SK-N-SH (cell line): Measurements from ENCODE around the gene ABLIM2. TPM values are rescaled to one million over a fixed set of nuclear protein-coding genes. Genes with fewer than 3 reads are reported as not detected.

ENCODE experiments used
- CTCF ChIA-PET: fragments of 300-600, 350-600 bp; formaldehyde crosslinking; extraction: SDS; loops from one replicate; lab custom pipeline; 2021; lab: Yijun Ruan, JAX
- POLR2A ChIA-PET: fragments of 350-600 bp; sonication (Branson Sonifier 250); formaldehyde crosslinking; extraction: SDS; loops from one replicate; lab custom pipeline; 2020; ENCODE audit warnings: antibody characterized with exemption, inconsistent platforms; lab: Yijun Ruan, JAX
- DNase-seq: peaks from one replicate; pipeline ENCODE4 v3.0.0; 2012
- H2AFZ ChIP-seq: fragments of 200-600 bp; sonication (generic); 2 replicates; pipeline ENCODE4 v1.8.1; 2016; ENCODE audit warnings: antibody characterized with exemption, mild to moderate bottlenecking, low read depth
- H3F3A ChIP-seq: fragments of 200-600 bp; sonication (generic); replicated peaks from 2 replicates; pipeline ENCODE3; 2016; ENCODE audit warnings: antibody characterized with exemption, mild to moderate bottlenecking; ENCODE audit not compliant: insufficient read depth
- H3K27ac ChIP-seq, 2 experiments: fragments of 200-500 bp in 1 of 2; fragments of 200-600 bp in 1 of 2; sonication (Bioruptor generic) in 1 of 2; sonication (generic), shearing (Covaris generic) in 1 of 2; 2 replicates each; pipeline versions ENCODE4 v1.5.1 to v1.6.1; 2014 to 2016; ENCODE audit warnings: low read depth in 2 of 2, inconsistent platforms in 1 of 2, low read length in 1 of 2, mild to moderate bottlenecking in 1 of 2, mixed read lengths in 1 of 2
- H3K27me3 ChIP-seq: fragments of 200-600 bp; sonication (generic), shearing (Covaris generic); 2 replicates; pipeline ENCODE4 v1.6.1; 2016; ENCODE audit warnings: mixed run types; ENCODE audit not compliant: insufficient read depth
- H3K36me3 ChIP-seq, 2 experiments: fragments of 200-500 bp in 1 of 2; fragments of 200-600 bp in 1 of 2; sonication (Bioruptor generic) in 1 of 2; sonication (generic) in 1 of 2; replicated peaks in 1 of 2; 2 replicates each; pipeline versions ENCODE3 to v1.5.1; 2014 to 2016; ENCODE audit warnings: low read length in 1 of 2, mild to moderate bottlenecking in 1 of 2; ENCODE audit not compliant: insufficient read depth in 2 of 2, control insufficient read depth in 1 of 2
- H3K4me1 ChIP-seq, 2 experiments: fragments of 200-500 bp in 1 of 2; fragments of 200-600 bp in 1 of 2; sonication (Bioruptor generic) in 1 of 2; sonication (generic), shearing (Covaris generic) in 1 of 2; 2 replicates each; pipeline versions ENCODE4 v1.5.1 to v1.6.1; 2014 to 2016; ENCODE audit warnings: low read depth in 1 of 2, low read length in 1 of 2, mixed run types in 1 of 2; ENCODE audit not compliant: insufficient read depth in 2 of 2, control insufficient read depth in 1 of 2
- H3K4me2 ChIP-seq: fragments of 200-600 bp; sonication (generic), shearing (Covaris generic); 2 replicates; pipeline ENCODE4 v1.6.1; 2017; ENCODE audit warnings: mixed run types
- H3K4me3 ChIP-seq, 2 experiments: fragments of 200-500 bp in 1 of 2; fragments of 200-600 bp in 1 of 2; sonication (Bioruptor generic) in 1 of 2; sonication (generic), shearing (Covaris generic) in 1 of 2; 2 replicates each; pipeline versions ENCODE4 v1.5.1 to v1.8.1; 2014 to 2016; ENCODE audit warnings: low read depth in 2 of 2, inconsistent platforms in 1 of 2, low read length in 1 of 2, mild to moderate bottlenecking in 1 of 2, mixed read lengths in 1 of 2, moderate library complexity in 1 of 2
- H3K79me2 ChIP-seq: fragments of 200-600 bp; sonication (generic); 2 replicates; pipeline ENCODE4 v1.8.1; 2017; ENCODE audit warnings: mild to moderate bottlenecking; ENCODE audit not compliant: insufficient read depth
- H3K9ac ChIP-seq: fragments of 200-600 bp; sonication (generic); 2 replicates; pipeline ENCODE4 v1.6.1; 2017; ENCODE audit warnings: mixed run types
- H3K9me2 ChIP-seq: fragments of 200-600 bp; sonication (generic); 2 replicates; pipeline ENCODE4 v1.6.1; 2017; ENCODE audit warnings: mixed run types
- H3K9me3 ChIP-seq: fragments of 200-600 bp; sonication (generic); 2 replicates; pipeline ENCODE4 v1.6.1; 2017; ENCODE audit warnings: mixed run types, mild to moderate bottlenecking, moderate library complexity
- H4K20me1 ChIP-seq: fragments of 200-600 bp; sonication (generic); 2 replicates; pipeline ENCODE4 v1.6.1; 2017; ENCODE audit warnings: mild to moderate bottlenecking, mixed run types; ENCODE audit not compliant: insufficient read depth
- EP300 ChIP-seq, 2 experiments: IDR thresholded peaks; 2 replicates each; pipeline versions ENCODE4 v1.4.0 to v1.6.1; 2012; ENCODE audit warnings: borderline replicate concordance in 1 of 2, low read depth in 1 of 2, low read length in 1 of 2
- FOXJ3 ChIP-seq: sonication (generic); formaldehyde crosslinking; IDR thresholded peaks from 2 replicates; pipeline ENCODE4 v1.5.1; 2020; ENCODE audit warnings: mild to moderate bottlenecking, missing genetic modification reagents
- FOXM1 ChIP-seq: IDR thresholded peaks from 2 replicates; pipeline ENCODE4 v1.4.0; 2012; ENCODE audit warnings: low read depth, mild to moderate bottlenecking
- GABPA ChIP-seq: IDR thresholded peaks from 2 replicates; pipeline ENCODE4 v1.4.0; 2012; ENCODE audit warnings: low read depth, mild to moderate bottlenecking
- IRF3 ChIP-seq: fragments of 150-350 bp; IDR thresholded peaks from 2 replicates; pipeline ENCODE4 v1.6.1; 2016; ENCODE audit warnings: mild to moderate bottlenecking, low read depth, low read length
- JUND ChIP-seq: IDR thresholded peaks from 2 replicates; pipeline ENCODE4 v1.4.0; 2012
- MAX ChIP-seq: IDR thresholded peaks from 2 replicates; pipeline ENCODE4 v1.4.0; 2012; ENCODE audit warnings: low read depth
- NFIC ChIP-seq: IDR thresholded peaks from 2 replicates; pipeline ENCODE4 v1.4.0; 2012; ENCODE audit warnings: borderline replicate concordance
- NRF1 ChIP-seq: IDR thresholded peaks from 2 replicates; pipeline ENCODE4 v1.6.1; 2012; ENCODE audit warnings: low read depth, mild to moderate bottlenecking, low read length
- PBX3 ChIP-seq: IDR thresholded peaks from 2 replicates; pipeline ENCODE4; 2012
- POLR2AphosphoS5 ChIP-seq: IDR thresholded peaks from 2 replicates; pipeline ENCODE4 v1.6.1; 2012; ENCODE audit warnings: low read depth, low read length
- RCOR1 ChIP-seq: fragments of 150-350 bp; IDR thresholded peaks from 2 replicates; pipeline ENCODE4 v1.6.1; 2017; ENCODE audit warnings: antibody characterized with exemption, low read length
- REST ChIP-seq: IDR thresholded peaks from 2 replicates; pipeline ENCODE4 v1.6.1; 2012; ENCODE audit warnings: mild to moderate bottlenecking, low read depth, low read length, moderate library complexity
- RFX5 ChIP-seq: IDR thresholded peaks from 2 replicates; pipeline ENCODE4 v1.6.1; 2012; ENCODE audit warnings: mild to moderate bottlenecking, improper control_type of control experiment, low read length
- RXRA ChIP-seq: IDR thresholded peaks from 2 replicates; pipeline ENCODE4 v1.4.0; 2012; ENCODE audit warnings: low read depth, mild to moderate bottlenecking, borderline replicate concordance
- TAF1 ChIP-seq: IDR thresholded peaks from 2 replicates; pipeline ENCODE4 v1.6.1; 2012; ENCODE audit warnings: low read depth, mild to moderate bottlenecking, low read length, moderate library complexity, borderline replicate concordance
- YY1 ChIP-seq: IDR thresholded peaks from 2 replicates; pipeline ENCODE4 v1.4.0; 2012; ENCODE audit warnings: low read depth, mild to moderate bottlenecking
- WGBS: methylation state at CpG from one replicate; pipeline ENCODE4 v1.1.6; 2017; ENCODE audit warnings: low lambda C conversion rate; 5-methylcytosine and 5-hydroxymethylcytosine counted together
- polyA plus RNA-seq, 3 experiments: library from polyadenylated mRNA; depleted of rRNA; stranded (reverse); fragments of >200 nt; gene quantifications; 2 replicates each; pipeline ENCODE4 v1.2.3, GENCODE V29; 2012
- TF ChIP-seq, protein P1 (sequence below): fragments of 150-350 bp; IDR thresholded peaks from 2 replicates; pipeline ENCODE4 v1.6.1; 2017; ENCODE audit warnings: antibody characterized with exemption, low read length, low read depth, borderline replicate concordance

ABLIM2 gene
- polyA plus RNA-seq, 1 of the 3 experiments (the other 2 are of a cell fraction): 0.53 TPM

DNA sequence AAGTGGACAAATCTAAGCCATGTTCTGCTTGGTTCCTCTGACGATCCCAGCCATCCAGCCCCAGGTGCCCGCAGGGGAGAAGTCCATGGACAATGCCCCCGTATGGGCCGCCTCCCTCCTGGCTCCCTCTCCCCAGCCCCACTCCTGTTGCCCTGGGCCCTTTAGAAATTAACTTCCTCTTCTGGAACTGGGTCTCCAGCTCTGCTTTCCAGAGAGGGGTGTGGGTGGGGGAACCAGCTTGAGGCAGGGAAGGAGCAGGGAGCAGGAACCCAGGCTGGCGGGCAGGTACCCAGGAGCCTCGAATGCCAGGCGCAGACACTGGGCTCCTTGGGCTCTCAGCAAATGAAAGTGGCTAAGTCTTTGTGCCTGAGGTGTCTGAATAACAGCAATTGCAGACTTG, 12.7 kb upstream of the ABLIM2 start:
- no peak overlapping the region for H3K9ac ChIP-seq
- H3K4me1 ChIP-seq: no peaks in the 10 kb centered on the region; a peak in 1 of 4 replicates
- TF ChIP-seq NFIC: no peak
- TF ChIP-seq TAF1: no peak
- no peak for TF ChIP-seq RXRA
- no peak for TF ChIP-seq IRF3
- TF ChIP-seq, protein P1, sequence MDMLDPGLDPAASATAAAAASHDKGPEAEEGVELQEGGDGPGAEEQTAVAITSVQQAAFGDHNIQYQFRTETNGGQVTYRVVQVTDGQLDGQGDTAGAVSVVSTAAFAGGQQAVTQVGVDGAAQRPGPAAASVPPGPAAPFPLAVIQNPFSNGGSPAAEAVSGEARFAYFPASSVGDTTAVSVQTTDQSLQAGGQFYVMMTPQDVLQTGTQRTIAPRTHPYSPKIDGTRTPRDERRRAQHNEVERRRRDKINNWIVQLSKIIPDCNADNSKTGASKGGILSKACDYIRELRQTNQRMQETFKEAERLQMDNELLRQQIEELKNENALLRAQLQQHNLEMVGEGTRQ: no peak
- TF ChIP-seq FOXM1: no peak
- no peak for TF ChIP-seq MAX
- no peak for TF ChIP-seq EP300 (IDR thresholded peaks at IDR 0.05; ENCODE audit: borderline replicate concordance in 1 of 2, low read depth in 1 of 2, low read length in 1 of 2)
- TF ChIP-seq, all 33 proteins: peak for 0
- no peak overlapping the region for H3K4me3 ChIP-seq
- no peak overlapping the region for H2AFZ ChIP-seq
- no peaks in the 10 kb centered on the region for H3K9me2 ChIP-seq
- H3F3A ChIP-seq: no peaks in the 10 kb centered on the region
- no peaks in the 10 kb centered on the region for H3K79me2 ChIP-seq
- H3K9me3 ChIP-seq: no peaks in the 10 kb centered on the region
- ChIA-PET CTCF (no interaction called here), POLR2A (no interaction called here)
- WGBS: 82% methylated on average over 5 of the region's 7 CpGs
- DNase-seq: no peak
- no peaks in the 10 kb centered on the region for H3K36me3 ChIP-seq
- no peaks in the 10 kb centered on the region for H4K20me1 ChIP-seq
- H3K27me3 ChIP-seq: 0 out of 2 replicates have a peak, but pooled peaks cover 6% of the 10 kb centered on the region
- H3K27ac ChIP-seq: no peak overlapping the region
- no peak overlapping the region for H3K4me2 ChIP-seq

DNA sequence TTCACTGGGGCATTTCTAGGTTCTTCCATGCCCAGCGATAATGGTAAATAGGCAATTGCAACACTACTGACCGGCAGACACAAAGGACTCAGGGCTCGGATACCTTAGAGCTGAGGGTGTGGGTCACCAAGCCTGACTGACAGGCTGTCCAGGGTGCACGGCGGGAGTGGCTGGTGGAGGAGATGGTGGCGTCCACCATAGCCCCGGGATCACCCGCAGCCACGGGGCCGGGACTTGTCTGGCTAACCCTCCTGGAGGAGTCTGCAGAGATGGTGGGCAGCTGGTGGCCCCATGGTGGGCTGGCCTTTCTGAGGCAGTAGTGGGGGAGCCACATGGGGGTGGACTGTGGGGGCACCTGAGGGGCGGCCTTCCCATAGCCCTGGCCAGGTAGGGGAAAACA, 11.7 kb upstream of the ABLIM2 start:
- TF ChIP-seq RFX5 (no peak), POLR2AphosphoS5 (no peak), GABPA (no peak), YY1 (no peak), FOXM1 (no peak), PBX3 (no peak), RCOR1 (no peak), JUND (no peak), NRF1 (no peak), RXRA (no peak), REST (no peak), FOXJ3 (CRISPR knock-in tag) (no peak)
- TF ChIP-seq, all 33 proteins: peak for 0
- no peak for DNase-seq
- H3K9me2 ChIP-seq: no peaks in the 10 kb centered on the region
- H3K27me3 ChIP-seq: 0 out of 2 replicates have a peak, but pooled peaks cover 6% of the 10 kb centered on the region
- H3K4me2 ChIP-seq: no peak overlapping the region
- H3K9ac ChIP-seq: no peak overlapping the region
- H3K4me3 ChIP-seq: no peak overlapping the region
- H4K20me1 ChIP-seq: no peaks in the 10 kb centered on the region
- CTCF ChIA-PET: interaction anchor here (1.0 to 1.1 kb wide), 2 partner anchors 29 to 155 kb away, joined by 3 to 4 read pairs; partner anchors contain the start of gene SH3TC1
- H3K79me2 ChIP-seq: no peaks in the 10 kb centered on the region
- H2AFZ ChIP-seq: no peak overlapping the region
- POLR2A ChIA-PET: no interaction called here
- H3K9me3 ChIP-seq: no peaks in the 10 kb centered on the region
- H3K4me1 ChIP-seq: no peaks in the 10 kb centered on the region
- H3K27ac ChIP-seq: no peak overlapping the region
- no peaks in the 10 kb centered on the region for H3F3A ChIP-seq
- no peaks in the 10 kb centered on the region for H3K36me3 ChIP-seq
- WGBS: 71% methylated on average over 6 of the region's 11 CpGs
